Neutrophil (primary cell): Measurements from ENCODE around the gene ITGA7.
A peak's percentile ranks its signal among the peaks of the same experiment; 100 is the strongest.

ENCODE experiments used
- H3K27ac ChIP-seq: fragments of 200-600 bp; sonication (generic); 2 replicates; pipeline ENCODE4 v1.5.1; 2016; ENCODE audit warnings: mild to moderate bottlenecking, moderate library complexity
- H3K27me3 ChIP-seq: fragments of 200-600 bp; sonication (generic); 2 replicates; pipeline ENCODE4 v1.6.0; 2016; ENCODE audit warnings: mild to moderate bottlenecking
- H3K36me3 ChIP-seq: fragments of 200-600 bp; sonication (generic); 2 replicates; pipeline ENCODE4 v1.5.1; 2017
- H3K4me1 ChIP-seq, 2 experiments: fragments of 200-600 bp in 1 of 2; sonication (generic) in 1 of 2; 1 replicate in 1 of 2; 2 replicates in 1 of 2; pipeline versions ENCODE4 v1.5.1 to v1.6.1; 2013 to 2016; ENCODE audit warnings: low read depth in 1 of 2, low read length in 1 of 2, mild to moderate bottlenecking in 1 of 2, moderate library complexity in 1 of 2; ENCODE audit not compliant: control insufficient read depth in 1 of 2, insufficient read depth in 1 of 2
- H3K4me3 ChIP-seq, 2 experiments: fragments of 200-600 bp in 1 of 2; sonication (generic) in 1 of 2; 1 replicate in 1 of 2; 2 replicates in 1 of 2; pipeline ENCODE4 v1.5.1; 2013 to 2016; ENCODE audit warnings: low read depth in 1 of 2, low read length in 1 of 2, mild to moderate bottlenecking in 1 of 2, moderate library complexity in 1 of 2
- H3K9me3 ChIP-seq: fragments of 200-600 bp; sonication (generic); 2 replicates; pipeline ENCODE4 v1.5.1; 2016
- CTCF ChIP-seq: fragments of 200-600 bp; sonication (generic); IDR thresholded peaks from 2 replicates; pipeline ENCODE4 v1.5.1; 2016; ENCODE audit warnings: antibody characterized with exemption

ITGA7 gene

GRCh38 chr12:55716582-55716957 lies 8.9 kb upstream of the ITGA7 start:
- H3K4me3 ChIP-seq, result peak overlapping the region; percentile 92 to 99
- H3K27ac ChIP-seq, result peak overlapping the region; percentile 99
- peaks cover 51 to 58% of the 10 kb centered on the region in 2 experiments for H3K4me1 ChIP-seq
- H3K9me3 ChIP-seq, result no peaks in the 10 kb centered on the region
- no peak for TF ChIP-seq CTCF
- H3K36me3 ChIP-seq, result peaks cover 32% of the 10 kb centered on the region
- H3K27me3 ChIP-seq, result no peaks in the 10 kb centered on the region

GRCh38 chr12:55715833-55716581 lies 8.3 kb upstream of the ITGA7 start, which contains the start of gene BLOC1S1:
BLOC1S1 (plus strand) TSS chr12:55716046; CDS start chr12:55716052, 6 bp downstream.
- Histone ChIP-seq H3K9me3 (no peaks in the 10 kb centered on the region), H3K4me1 (peaks cover 51 to 57% of the 10 kb centered on the region in 2 experiments), H3K4me3 (peak within 1 kb of the TSS; percentile 92 to 99), H3K27me3 (no peaks in the 10 kb centered on the region), H3K27ac (peak within 1 kb of the TSS; percentile 99), H3K36me3 (peaks cover 27% of the 10 kb centered on the region)
- peak; percentile 64 for TF ChIP-seq CTCF

- Histone ChIP-seq H3K27me3 (no peaks in the 10 kb centered on the region), H3K9me3 (no peaks in the 10 kb centered on the region), H3K36me3 (peaks cover 19% of the 10 kb centered on the region), H3K4me1 (peaks cover 48 to 49% of the 10 kb centered on the region in 2 experiments), H3K27ac (peak overlapping the region; percentile 99), H3K4me3 (peak overlapping the region; percentile 92 to 99)
- TF ChIP-seq CTCF, result no peak
Measured at GRCh38 chr12:55715169-55715764, 7.6 kb upstream of the ITGA7 start.

- no peaks in the 10 kb centered on the region for H3K27me3 ChIP-seq
- H3K27ac ChIP-seq, result no peak overlapping the region
- peaks cover 4% of the 10 kb centered on the region for H3K36me3 ChIP-seq
- no peak for TF ChIP-seq CTCF
- no peaks in the 10 kb centered on the region for H3K9me3 ChIP-seq
- no peak overlapping the region for H3K4me3 ChIP-seq
- peaks cover 37 to 39% of the 10 kb centered on the region in 2 experiments for H3K4me1 ChIP-seq
Measured at GRCh38 chr12:55713721-55714120, 6.0 kb upstream of the ITGA7 start.

GRCh38 chr12:55712700-55713415 lies 5.2 kb upstream of the ITGA7 start:
- Histone ChIP-seq H3K9me3 (no peaks in the 10 kb centered on the region), H3K27ac (no peak overlapping the region), H3K36me3 (no peaks in the 10 kb centered on the region), H3K4me1 (peaks cover 36 to 37% of the 10 kb centered on the region in 2 experiments), H3K4me3 (no peak overlapping the region), H3K27me3 (peaks cover 2% of the 10 kb centered on the region)
- TF ChIP-seq CTCF, result no peak
